Measurements from ENCODE around the gene DTX2.
"Not testable (repeated sequence)": the region's sequence is repeated elsewhere in the genome, so short reads cannot be mapped to it uniquely, and the experiment has no call there.

Gene DTX2

DNA sequence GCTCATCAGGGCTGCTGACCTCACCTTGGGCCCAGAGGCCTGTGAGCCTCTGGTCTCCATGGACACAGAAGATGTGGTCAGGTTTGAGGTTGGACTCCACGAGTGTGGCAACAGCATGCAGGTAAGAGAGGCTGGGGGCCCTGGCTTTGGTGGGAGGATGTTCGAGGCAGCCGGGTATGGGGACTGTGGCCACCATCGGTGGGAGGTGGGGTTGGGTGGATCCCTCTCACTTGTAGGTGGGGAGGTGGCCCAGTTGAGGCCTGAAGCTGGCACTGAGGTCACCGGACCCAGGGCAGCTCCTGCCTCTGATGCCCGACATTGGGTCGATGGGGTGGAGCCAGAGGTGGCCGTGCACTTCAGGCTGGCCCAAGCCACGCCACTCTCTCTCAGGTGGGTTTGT, 36.4 kb upstream of the DTX2 start:
- Histone ChIP-seq H3K36me3 (no peaks in the 10 kb centered on the region), H3K27me3 (no peaks in the 10 kb centered on the region), H3K4me1 (ENCODE audit: control insufficient read depth in 1 of 2, insufficient read depth in 1 of 2, low read depth in 1 of 2, low read length in 1 of 2) (peaks cover 0 to under 1% of the 10 kb centered on the region in 2 experiments), H3K4me3 (ENCODE audit: low read depth in 1 of 2, low read length in 1 of 2) (no peak overlapping the region), H3K9me3 (no peaks in the 10 kb centered on the region), H3K27ac (no peak overlapping the region)
- TF ChIP-seq CTCF (IDR thresholded peaks at IDR 0.05): no peak

GRCh38 chr7:76425558-76425957, 36.0 kb upstream of the DTX2 start:
- H3K4me1 ChIP-seq (ENCODE audit: control insufficient read depth in 1 of 2, insufficient read depth in 1 of 2, low read depth in 1 of 2, low read length in 1 of 2); H3K4me3 ChIP-seq (ENCODE audit: low read depth in 1 of 2, low read length in 1 of 2); H3K27ac ChIP-seq; H3K27me3 ChIP-seq; H3K9me3 ChIP-seq; H3K36me3 ChIP-seq: not testable (repeated sequence)

- Histone ChIP-seq H3K4me3 (ENCODE audit: low read depth in 1 of 2, low read length in 1 of 2) (no peak overlapping the region), H3K9me3 (no peaks in the 10 kb centered on the region), H3K4me1 (ENCODE audit: control insufficient read depth in 1 of 2, insufficient read depth in 1 of 2, low read depth in 1 of 2, low read length in 1 of 2) (no peaks in the 10 kb centered on the region), H3K27ac (no peak overlapping the region), H3K36me3 (no peaks in the 10 kb centered on the region), H3K27me3 (no peaks in the 10 kb centered on the region)
- TF ChIP-seq CTCF (IDR thresholded peaks at IDR 0.05): no peak
These were observed 35.3 kb upstream of the DTX2 start for GRCh38 chr7:76426246-76426645.

GRCh38 chr7:76427635-76428034, 33.9 kb upstream of the DTX2 start:
- H3K4me1 ChIP-seq (ENCODE audit: control insufficient read depth in 1 of 2, insufficient read depth in 1 of 2, low read depth in 1 of 2, low read length in 1 of 2): no peaks in the 10 kb centered on the region
- H3K36me3 ChIP-seq: no peaks in the 10 kb centered on the region
- no peak overlapping the region for H3K4me3 ChIP-seq (ENCODE audit: low read depth in 1 of 2, low read length in 1 of 2)
- no peaks in the 10 kb centered on the region for H3K9me3 ChIP-seq
- H3K27ac ChIP-seq: no peak overlapping the region
- TF ChIP-seq CTCF (IDR thresholded peaks at IDR 0.05): no peak
- no peaks in the 10 kb centered on the region for H3K27me3 ChIP-seq

- Histone ChIP-seq H3K9me3 (no peaks in the 10 kb centered on the region), H3K36me3 (no peaks in the 10 kb centered on the region), H3K27ac (no peak overlapping the region), H3K27me3 (no peaks in the 10 kb centered on the region), H3K4me3 (ENCODE audit: low read depth in 1 of 2, low read length in 1 of 2) (no peak overlapping the region), H3K4me1 (ENCODE audit: control insufficient read depth in 1 of 2, insufficient read depth in 1 of 2, low read depth in 1 of 2, low read length in 1 of 2) (no peaks in the 10 kb centered on the region)
- TF ChIP-seq CTCF (IDR thresholded peaks at IDR 0.05): no peak
These were observed 33.2 kb upstream of the DTX2 start for GRCh38 chr7:76428149-76428823.

DNA sequence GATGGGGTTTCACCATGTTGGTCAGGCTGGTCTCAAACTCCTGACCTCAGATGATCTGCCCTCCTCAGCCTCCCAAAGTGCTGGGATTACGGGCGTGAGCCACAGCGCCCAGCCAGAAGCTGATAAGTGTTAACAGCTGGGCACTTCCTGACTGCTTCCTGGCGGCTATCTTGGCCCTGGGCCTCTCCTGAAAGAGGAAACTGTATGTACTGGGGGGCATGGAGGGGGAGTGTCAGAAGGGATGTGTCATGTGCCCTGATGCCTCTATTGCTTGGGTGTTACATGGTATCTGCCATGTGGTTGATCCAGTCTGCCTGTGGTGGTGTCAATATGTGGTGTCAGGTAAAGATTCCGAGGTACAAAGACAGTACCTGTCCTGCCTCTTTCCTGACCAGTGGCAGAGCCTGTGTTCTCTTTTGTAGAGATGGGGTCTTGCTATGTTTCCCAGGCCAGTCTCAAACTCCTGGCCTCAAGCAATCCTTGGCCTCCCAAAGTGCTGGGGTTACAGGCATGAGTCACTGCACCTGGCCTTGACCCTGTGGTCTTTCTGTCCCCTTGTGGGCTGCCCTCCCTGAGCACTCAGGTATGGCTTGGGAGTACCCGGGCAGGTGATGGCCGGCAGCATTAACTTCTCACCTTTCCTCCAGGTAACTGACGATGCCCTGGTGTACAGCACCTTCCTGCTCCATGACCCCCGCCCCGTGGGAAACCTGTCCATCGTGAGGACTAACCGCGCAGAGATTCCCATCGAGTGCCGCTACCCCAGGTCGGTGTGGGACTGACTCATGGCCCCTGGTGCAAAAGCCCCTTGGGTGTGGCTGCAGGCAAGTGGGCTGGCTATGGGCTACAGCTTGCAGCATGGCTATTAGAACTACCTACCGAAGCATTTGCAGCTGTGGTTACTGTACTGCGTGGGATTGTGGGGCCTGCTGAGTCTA, 32.4 kb upstream of the DTX2 start:
- Histone ChIP-seq H3K27me3 (no peaks in the 10 kb centered on the region), H3K27ac (no peak overlapping the region), H3K9me3 (no peaks in the 10 kb centered on the region), H3K4me1 (ENCODE audit: control insufficient read depth in 1 of 2, insufficient read depth in 1 of 2, low read depth in 1 of 2, low read length in 1 of 2) (no peaks in the 10 kb centered on the region), H3K4me3 (ENCODE audit: low read depth in 1 of 2, low read length in 1 of 2) (no peak overlapping the region), H3K36me3 (no peaks in the 10 kb centered on the region)
- no peak for TF ChIP-seq CTCF (IDR thresholded peaks at IDR 0.05)
